ENCODE measurements around the gene CCDC196. TPM values are rescaled to one million over a fixed set of nuclear protein-coding genes. Genes with fewer than 3 reads are reported as not detected.

CCDC196 gene
- total and polyA plus RNA-seq, 7 donors: 0.54 to 1.2 TPM; not detected in 5

DNA sequence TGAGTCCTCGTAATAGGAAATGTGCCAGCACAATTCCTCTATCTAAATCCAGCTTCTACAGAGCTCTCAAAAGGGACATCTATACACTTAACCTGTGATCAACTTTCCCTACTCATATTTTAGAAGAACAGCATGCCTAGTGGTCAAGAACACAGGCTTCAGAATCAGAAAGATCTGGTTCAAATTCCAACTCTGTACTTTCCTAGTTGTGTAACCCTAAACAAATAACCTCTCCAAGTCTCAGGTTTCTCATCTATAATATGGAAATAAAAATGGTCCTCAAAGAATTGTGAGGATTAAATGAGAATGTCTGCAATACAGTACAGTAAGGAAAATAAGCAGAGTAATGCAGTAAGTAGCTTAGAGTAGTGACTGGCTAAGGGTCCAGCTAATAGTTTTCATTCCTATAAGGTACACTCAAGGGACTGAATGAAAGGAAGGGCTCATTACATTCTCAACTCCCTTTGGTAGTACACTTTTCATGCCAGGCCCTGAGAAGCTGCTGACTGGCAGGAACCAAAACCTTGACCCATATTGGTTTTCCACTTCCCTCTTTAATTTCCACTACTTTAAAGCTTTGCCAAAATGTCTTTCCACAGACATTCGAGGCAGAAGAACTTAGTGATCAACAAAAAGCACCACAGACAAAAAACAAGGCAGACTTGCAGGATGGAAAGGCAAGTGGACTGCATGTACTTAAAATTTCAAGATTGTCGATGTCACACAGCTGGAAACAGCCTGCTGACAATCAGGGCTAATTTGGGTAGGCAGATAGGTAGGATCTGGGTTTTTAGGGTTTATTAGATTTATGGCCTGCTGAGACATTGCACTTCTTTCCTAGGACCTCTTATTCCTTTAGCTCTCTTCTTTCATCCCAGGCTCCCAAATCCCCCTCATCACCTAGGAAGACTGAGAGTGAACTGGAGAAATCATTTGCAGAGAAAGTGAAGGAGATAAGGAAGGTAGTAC is 4.3 kb downstream of the CCDC196 start:
- Histone ChIP-seq H3K9me3 (no peaks in the 10 kb centered on the region), H3K4me3 (no peak overlapping the region), H3K27me3 (no peaks in the 10 kb centered on the region), H3K4me1 (peaks cover 0 to 2% (median 0%) of the 10 kb centered on the region in 4 donors), H3K36me3 (no peaks in the 10 kb centered on the region), H3K27ac (no peak overlapping the region)
- no peak for DNase-seq
- 77 to 87% methylated on average over 3 of the region's 3 CpGs for WGBS, 2 donors
- intact Hi-C loops (cut with DNase I): no loop called here
- TF ChIP-seq EP300 (IDR thresholded peaks at IDR 0.05): no peak
- no peak for TF ChIP-seq POLR2AphosphoS5 (IDR thresholded peaks at IDR 0.05)
- TF ChIP-seq POLR2A (IDR thresholded peaks at IDR 0.05): no peak
- TF ChIP-seq, protein P1, sequence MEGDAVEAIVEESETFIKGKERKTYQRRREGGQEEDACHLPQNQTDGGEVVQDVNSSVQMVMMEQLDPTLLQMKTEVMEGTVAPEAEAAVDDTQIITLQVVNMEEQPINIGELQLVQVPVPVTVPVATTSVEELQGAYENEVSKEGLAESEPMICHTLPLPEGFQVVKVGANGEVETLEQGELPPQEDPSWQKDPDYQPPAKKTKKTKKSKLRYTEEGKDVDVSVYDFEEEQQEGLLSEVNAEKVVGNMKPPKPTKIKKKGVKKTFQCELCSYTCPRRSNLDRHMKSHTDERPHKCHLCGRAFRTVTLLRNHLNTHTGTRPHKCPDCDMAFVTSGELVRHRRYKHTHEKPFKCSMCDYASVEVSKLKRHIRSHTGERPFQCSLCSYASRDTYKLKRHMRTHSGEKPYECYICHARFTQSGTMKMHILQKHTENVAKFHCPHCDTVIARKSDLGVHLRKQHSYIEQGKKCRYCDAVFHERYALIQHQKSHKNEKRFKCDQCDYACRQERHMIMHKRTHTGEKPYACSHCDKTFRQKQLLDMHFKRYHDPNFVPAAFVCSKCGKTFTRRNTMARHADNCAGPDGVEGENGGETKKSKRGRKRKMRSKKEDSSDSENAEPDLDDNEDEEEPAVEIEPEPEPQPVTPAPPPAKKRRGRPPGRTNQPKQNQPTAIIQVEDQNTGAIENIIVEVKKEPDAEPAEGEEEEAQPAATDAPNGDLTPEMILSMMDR (IDR thresholded peaks at IDR 0.05): no peak

DNA sequence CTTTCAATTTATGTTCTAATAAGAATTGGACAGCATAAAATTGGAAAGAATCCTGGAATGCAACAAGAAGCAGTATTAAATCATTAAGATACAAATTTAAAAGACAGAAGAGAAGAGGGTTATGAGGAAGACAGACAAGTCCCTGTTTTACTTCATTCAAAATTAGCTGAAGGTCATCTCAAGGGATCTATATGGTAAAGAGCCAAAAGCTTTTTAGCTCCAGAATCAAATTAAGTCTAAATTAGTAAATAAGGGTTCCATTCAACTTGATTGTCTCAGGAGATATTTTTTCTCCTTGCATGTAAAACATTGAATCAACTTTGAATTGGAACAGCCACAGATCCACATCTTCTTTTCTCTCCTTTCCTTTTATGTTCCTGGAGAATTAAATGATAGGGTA is 7.6 kb downstream of the CCDC196 start:
- intact Hi-C loops (cut with DNase I): no loop called here

GRCh38 chr14:66495218-66496098 is 9.3 kb downstream of the CCDC196 start:
- Histone ChIP-seq H3K27me3 (peaks cover 0 to 3% (median 0%) of the 10 kb centered on the region in 3 donors), H3K36me3 (no peaks in the 10 kb centered on the region), H3K4me1 (peaks cover 0 to 11% (median 0%) of the 10 kb centered on the region in 4 donors), H3K27ac (no peak overlapping the region), H3K4me3 (peak overlapping the region in 1 of 4 donors; percentile 11), H3K9me3 (no peaks in the 10 kb centered on the region)
- 2 to 3% methylated on average over 4 of the region's 4 CpGs for WGBS, 2 donors
- DNase-seq: peak; percentile 67
- TF ChIP-seq EP300 (IDR thresholded peaks at IDR 0.05): no peak
- TF ChIP-seq, protein P1 (IDR thresholded peaks at IDR 0.05): peak; percentile 31 to 65 (median 47)
- intact Hi-C loops (cut with DNase I): no loop called here

More for the DNA sequence above, 7.6 kb downstream of the CCDC196 start:
- Histone ChIP-seq H3K9me3 (no peaks in the 10 kb centered on the region), H3K27me3 (peaks cover 0 to 3% (median 0%) of the 10 kb centered on the region in 3 donors), H3K4me3 (no peak overlapping the region), H3K27ac (no peak overlapping the region), H3K36me3 (no peaks in the 10 kb centered on the region), H3K4me1 (peaks cover 0 to 11% (median 0%) of the 10 kb centered on the region in 4 donors)
- no peak for DNase-seq
- TF ChIP-seq, protein P1 (IDR thresholded peaks at IDR 0.05): no peak
- TF ChIP-seq POLR2AphosphoS5 (IDR thresholded peaks at IDR 0.05) (no peak), POLR2A (IDR thresholded peaks at IDR 0.05) (no peak), EP300 (IDR thresholded peaks at IDR 0.05) (no peak)

DNA sequence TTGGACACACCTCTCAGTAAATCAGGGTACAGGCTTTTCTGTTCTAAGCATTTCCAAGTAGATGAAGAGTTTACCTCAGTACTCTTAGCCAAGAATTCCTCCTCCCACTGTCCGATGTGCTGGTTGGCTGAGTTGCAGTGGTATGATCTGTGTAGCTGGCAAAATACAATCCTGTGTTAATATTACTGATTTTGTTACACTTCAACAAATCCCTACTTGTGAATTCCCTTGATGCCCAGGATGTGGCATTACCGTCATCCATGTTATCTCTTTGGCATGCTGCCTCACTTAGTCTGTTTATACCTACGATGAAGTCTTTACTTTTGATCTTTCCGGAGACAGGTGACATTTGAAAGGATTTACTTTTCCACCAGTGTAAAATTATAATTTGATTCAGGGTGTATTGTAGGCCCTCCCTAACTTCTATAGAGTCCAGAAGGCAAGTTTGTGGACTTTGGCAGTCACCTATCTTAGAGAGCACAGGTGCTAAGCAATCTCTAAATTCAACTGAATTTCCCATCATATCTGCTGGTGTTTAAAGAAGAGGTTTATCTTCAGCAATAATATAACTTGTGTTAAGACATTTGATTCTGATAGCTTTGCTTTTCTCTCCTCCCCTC is 10.1 kb downstream of the CCDC196 start:
- Histone ChIP-seq H3K4me1 (peaks cover 0 to 11% (median 0%) of the 10 kb centered on the region in 4 donors), H3K4me3 (no peak overlapping the region), H3K9me3 (no peaks in the 10 kb centered on the region), H3K36me3 (no peaks in the 10 kb centered on the region), H3K27ac (no peak overlapping the region), H3K27me3 (peaks cover 0 to 3% (median 0%) of the 10 kb centered on the region in 3 donors)
- TF ChIP-seq, protein P1 (IDR thresholded peaks at IDR 0.05): no peak
- TF ChIP-seq EP300 (IDR thresholded peaks at IDR 0.05) (no peak), POLR2A (IDR thresholded peaks at IDR 0.05) (no peak), POLR2AphosphoS5 (IDR thresholded peaks at IDR 0.05) (no peak)
- intact Hi-C loops (cut with DNase I): no loop called here
- 16 to 71% methylated on average over 4 of the region's 4 CpGs for WGBS, 2 donors
- DNase-seq: no peak
